Measurements from ENCODE around the gene TP53TG3D.
"Not testable (repeated sequence)": the region's sequence is repeated elsewhere in the genome, so short reads cannot be mapped to it uniquely, and the experiment has no call there.

The TP53TG3D gene, protein sequence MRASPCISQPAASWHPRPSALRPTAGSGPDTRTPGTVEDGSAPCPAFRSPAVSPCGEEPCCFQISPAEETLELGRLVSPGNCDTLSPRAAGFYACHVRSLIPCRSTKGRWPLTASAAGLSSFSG

DNA sequence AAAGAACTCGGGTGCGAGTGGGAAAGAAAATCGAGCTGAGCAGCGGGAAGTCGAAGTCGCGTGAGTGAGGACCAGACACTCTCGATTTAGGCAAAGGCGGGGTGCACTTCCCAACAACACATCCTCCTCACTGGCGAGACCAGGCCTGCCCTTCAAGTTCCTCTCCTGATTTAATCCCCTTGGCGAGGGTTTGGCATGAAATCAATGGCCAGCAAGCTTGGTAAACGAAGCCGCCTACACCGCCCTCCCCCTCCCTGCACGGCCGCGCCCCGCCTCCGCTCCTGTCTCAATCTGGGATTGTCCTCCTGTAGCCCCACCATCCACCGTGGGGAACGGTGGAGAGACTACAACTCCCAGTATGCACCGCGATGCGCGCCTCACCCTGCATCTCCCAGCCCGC is at the start of gene TP53TG3D:
Gene TP53TG3D, plus strand, starts transcription at position 301 of the 400 bp plus-strand sequence. Its CDS starts 68 bp downstream, at position 369.
- DNase-seq (ENCODE audit: extremely low read depth, low read depth), result not testable (repeated sequence)

DNA sequence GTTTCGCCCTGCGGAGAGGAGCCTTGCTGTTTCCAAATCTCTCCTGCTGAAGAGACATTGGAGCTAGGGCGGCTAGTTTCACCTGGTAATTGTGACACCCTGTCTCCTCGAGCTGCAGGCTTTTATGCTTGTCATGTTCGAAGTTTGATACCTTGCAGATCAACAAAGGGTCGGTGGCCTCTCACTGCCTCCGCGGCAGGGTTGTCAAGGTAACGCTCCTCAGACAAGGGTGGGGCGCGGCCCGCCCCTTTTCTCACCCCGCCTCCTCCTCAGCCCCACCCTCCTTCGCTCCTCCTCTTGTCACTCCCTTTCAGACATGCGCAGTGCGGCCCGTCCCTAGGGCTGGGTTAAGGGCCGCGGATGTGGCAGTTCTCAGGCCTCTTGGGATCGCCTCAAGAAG is 421 bp downstream of the TP53TG3D start:
- not testable (repeated sequence) for DNase-seq (ENCODE audit: extremely low read depth, low read depth)

DNA sequence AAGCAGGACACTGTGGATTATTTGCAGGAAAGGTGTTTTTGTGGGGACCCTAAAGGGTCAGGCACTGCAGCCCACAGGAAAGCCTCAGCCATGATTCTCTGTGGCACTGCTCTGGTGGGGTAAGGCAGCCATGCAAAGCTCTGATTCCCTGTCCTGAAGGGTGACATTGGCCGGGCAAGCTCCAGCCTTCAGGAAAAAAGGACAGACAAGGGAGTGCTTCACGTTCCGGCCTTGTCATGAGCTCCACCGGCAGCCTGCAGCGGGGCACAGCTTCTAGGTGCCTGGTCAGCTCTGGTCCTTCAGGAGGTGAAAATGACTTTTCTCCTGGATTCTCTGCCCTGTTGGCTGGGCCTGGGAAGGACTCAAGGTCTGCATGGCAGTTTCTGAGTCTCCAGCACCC is 8.4 kb downstream of the TP53TG3D start:
- not testable (repeated sequence) for DNase-seq (ENCODE audit: extremely low read depth, low read depth)

DNA sequence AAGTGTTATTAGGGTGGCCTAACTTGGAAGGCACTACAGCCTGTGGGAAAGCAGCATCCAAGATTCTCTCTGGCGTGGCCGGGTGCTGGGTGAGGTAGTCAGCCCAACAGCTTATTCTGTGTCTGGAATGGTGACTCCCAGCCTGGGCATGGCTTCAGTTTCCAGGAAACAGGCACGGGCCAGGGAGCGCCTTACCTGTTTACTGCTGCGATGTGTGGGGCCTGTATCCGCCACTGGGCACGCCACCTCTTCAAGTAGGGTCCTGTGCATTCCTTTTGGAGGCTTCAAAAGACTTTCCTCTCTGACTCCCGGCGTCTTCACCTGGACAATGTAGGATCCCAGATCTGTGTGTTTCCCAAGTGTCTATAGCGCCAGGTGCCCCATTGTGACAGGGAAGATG is 10.5 kb downstream of the TP53TG3D start:
- not testable (repeated sequence) for DNase-seq (ENCODE audit: extremely low read depth, low read depth)

DNA sequence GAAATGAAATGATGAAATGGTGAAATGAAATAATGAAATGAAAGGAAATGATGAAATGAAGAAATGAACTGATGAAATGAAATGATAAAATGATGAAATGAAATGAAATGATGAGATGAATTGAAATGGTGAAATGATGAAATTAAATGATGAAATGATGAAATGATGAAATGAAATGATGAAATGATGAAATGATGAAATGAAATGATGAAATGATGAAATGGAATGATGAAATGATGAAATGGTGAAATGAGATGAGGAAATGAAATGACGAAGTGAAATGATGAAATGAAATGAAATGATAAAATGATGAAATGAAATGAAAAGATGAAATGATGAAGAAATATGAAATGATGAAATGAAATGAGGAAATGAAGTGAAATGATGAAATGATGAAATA is 28.8 kb downstream of the TP53TG3D start:
- DNase-seq (ENCODE audit: extremely low read depth, low read depth), result not testable (repeated sequence)

DNA sequence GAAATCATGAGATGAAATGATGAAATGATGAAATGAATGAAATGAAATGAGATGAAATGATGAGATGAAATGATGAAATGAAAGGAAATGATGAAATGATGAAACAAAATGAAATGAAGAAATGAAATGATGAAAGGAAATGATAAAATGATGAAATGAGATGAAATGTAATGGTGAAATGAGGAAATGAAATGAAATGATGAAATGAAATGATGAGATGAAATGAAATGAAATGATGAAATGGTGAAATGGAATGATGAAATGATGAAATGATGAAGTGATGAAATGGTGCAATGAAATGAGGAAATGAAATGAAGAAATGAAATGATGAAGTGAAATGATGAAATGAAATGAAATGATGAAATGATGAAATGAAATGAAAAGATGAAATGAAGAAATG is 29.9 kb downstream of the TP53TG3D start:
- not testable (repeated sequence) for DNase-seq (ENCODE audit: extremely low read depth, low read depth)

DNA sequence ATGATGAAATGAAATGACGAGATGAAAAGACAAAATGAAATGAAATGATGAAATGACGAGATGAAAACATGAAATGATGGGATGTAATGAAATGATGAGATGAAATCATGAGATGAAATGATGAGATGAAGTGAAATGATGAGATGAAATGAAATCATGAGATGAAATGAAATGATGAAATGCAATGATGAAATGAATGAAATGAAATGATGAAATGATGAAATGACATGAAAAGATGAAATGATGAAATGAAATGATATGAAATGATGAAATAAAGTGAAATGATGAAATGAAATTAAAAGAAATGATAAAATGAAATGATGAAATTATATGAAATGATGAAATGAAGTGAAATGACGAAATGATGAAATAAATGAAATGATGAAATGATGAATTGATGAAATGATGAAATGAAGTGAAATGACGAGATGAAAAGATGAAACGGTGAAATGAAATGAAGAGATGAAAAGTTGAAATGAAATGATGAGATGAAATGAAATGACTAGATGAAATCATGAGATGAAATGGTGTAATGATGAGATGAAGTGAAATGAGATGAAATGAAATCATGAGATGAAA is 30.9 kb downstream of the TP53TG3D start:
- not testable (repeated sequence) for DNase-seq (ENCODE audit: extremely low read depth, low read depth)

DNA sequence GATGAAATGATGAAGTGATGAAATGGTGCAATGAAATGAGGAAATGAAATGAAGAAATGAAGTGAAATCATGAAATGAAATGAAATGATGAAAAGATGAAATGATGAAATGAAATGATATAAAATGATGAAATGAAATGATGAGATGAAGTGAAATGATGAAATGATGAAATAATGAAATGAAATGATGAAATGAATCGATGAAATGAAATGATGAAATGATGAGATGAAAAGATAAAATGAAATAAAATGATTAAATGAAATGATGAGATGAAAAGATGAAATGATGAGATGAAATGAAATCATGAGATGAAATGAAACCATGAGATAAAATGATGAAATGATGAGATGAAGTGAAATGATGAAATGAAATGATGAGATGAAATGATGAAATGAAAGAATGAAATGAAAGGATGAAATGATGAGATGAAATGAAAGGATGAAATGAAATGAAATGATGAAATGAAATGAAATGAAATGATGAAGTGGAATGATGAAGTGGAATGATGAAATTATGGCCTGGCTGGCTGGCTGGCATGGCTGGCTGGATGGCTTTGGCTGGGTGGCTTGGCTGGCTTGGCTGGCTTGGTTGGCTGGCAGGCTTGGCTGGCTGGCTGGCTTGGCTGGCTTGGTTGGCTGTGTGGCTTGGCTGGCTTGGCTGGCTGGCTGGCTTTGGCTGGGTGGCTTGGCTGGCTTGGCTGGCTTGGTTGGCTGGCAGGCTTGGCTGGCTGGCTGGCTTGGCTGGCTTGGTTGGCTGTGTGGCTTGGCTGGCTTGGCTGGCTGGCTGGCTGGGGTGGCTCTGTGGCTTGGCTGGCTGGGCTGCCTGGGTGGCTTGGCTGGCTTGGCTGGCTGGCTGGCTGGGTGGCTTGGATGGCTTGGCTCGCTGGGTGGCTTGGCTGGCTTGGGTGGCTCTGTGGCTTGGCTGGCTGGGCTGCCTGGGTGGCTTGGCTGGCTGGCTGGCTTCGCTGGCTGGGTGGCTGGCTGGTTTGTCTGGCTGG is 32.0 kb downstream of the TP53TG3D start:
- not testable (repeated sequence) for DNase-seq (ENCODE audit: extremely low read depth, low read depth)

DNA sequence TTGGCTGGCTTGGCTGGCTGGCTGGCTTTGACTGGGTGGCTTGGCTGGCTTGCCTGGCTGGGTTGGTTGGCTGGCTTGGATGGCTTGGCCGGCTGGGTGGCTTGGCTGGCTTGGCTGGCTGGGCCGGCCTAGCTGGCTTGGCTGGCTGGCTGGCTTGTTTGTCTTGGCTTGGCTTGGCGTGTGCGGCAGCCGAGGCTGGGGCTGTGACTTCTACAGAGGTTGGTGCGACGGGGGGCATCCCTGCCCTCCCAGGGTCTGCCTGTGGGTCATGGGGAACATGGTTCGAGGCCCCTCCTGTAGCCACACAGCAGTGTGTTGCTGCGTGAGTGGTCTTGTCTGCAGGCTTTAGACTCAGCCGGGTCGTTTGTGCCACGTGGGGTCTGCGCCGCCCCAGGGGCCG is 33.1 kb downstream of the TP53TG3D start:
- not testable (repeated sequence) for DNase-seq (ENCODE audit: extremely low read depth, low read depth)

DNA sequence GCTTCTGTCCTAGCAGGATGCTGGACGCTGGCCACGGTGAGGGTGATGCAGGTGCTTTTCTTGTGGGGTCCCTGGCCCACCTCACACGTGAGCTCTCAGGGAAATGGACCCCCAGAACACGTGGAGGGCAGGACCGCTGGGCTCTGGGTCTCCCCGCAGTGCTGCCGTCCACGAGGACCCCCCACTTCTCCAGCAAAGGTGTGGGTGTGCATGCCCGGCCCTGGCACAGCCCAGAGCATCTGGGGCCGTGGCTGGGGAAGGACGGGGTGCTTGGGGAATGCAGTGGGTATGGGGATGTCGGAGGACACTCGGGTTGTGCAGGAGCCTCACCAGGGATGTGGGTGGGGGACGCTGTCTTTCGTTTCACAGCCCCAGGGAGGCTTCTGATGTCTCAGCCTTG is 34.7 kb downstream of the TP53TG3D start:
- DNase-seq (ENCODE audit: extremely low read depth, low read depth), result not testable (repeated sequence)

DNA sequence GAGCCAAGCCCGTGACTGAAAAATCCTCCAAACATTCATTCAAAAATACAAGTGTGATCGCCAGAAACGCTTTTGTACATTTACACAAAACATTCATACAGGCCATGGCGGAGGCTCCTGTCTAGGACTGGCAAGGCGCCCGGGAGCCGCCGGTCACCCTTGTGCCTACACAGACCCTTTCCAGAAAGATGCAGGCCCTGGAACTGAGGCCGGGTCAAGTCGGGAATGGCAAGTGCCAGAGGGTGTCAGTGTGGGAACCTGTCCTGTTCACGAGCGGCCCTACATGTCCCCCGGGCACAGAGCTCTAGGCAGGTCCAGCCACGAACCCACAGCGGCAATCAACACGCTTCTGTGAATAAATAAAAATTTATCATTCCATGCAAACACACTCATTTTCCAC is 36.1 kb downstream of the TP53TG3D start:
- DNase-seq (ENCODE audit: extremely low read depth, low read depth), result not testable (repeated sequence)

DNA sequence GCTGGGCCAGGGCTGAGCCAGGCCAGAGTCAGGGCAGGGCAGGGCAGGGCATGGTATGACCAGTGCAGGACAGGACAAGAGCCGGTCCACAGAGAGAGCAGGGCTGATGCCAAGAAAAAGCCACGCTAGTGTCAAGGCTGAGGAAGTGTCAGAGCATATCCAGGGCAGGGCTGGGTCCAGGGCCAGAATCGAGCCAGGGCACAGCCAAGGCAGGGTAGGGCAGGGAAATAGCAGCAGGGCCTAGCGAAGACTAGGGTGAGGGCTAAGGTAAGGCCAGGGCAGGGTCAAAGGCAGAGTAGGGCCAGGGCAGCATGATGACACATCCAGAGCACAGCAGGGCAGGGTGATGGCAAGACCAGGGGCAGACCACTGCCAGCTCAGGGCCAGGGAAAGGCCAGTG is 49.7 kb downstream of the TP53TG3D start:
- not testable (repeated sequence) for DNase-seq (ENCODE audit: extremely low read depth, low read depth)
